HCT116 (cell line): ENCODE data around the gene DCDC2C. TPM values are rescaled to one million over a fixed set of nuclear protein-coding genes. Genes with fewer than 3 reads are reported as not detected.

Source experiments
- ATAC-seq: fragments of 200-7000 bp; cut with Tn5 transposase; 2 replicates; pipeline ENCODE4 v1.9.1; 2020; ENCODE audit warnings: mild to moderate bottlenecking, moderate library complexity
- Bru-seq: library from RNA; stranded (reverse); fragments of 400-500 nt; gene quantifications from one replicate; lab custom pipeline; 2021; lab: Mats Ljungman, UMichigan
- BruChase-seq, 2 experiments: library from RNA; stranded (reverse); fragments of 400-500 nt; gene quantifications; one replicate each; lab custom pipeline; 2021; lab: Mats Ljungman, UMichigan
- BruUV-seq: library from RNA; stranded (reverse); fragments of 400-500 nt; replicated peaks from 2 replicates; lab custom pipeline; 2021; lab: Mats Ljungman, UMichigan
- CTCF ChIA-PET: fragments of 300-600 bp; sonication (Branson Sonifier 250); formaldehyde crosslinking; loops from one replicate; lab custom pipeline; 2021; ENCODE audit warnings: antibody characterized with exemption; lab: Charles Lee
- POLR2A ChIA-PET: fragments of 300-600, 350-600 bp; sonication (Branson Sonifier 250); formaldehyde crosslinking; loops from one replicate; lab custom pipeline; 2021; ENCODE audit warnings: antibody characterized with exemption; lab: Charles Lee
- RAD21 ChIA-PET, 2 experiments: fragments of 300-600 bp; sonication (Branson Sonifier 250); formaldehyde crosslinking; loops; one replicate each; lab custom pipeline; 2023; ENCODE audit warnings: low total read pairs in 2 of 2; ENCODE audit not compliant: uncharacterized antibody in 2 of 2, unreplicated experiment in 2 of 2, low non-redundant PET in 1 of 2; lab: Charles Lee
- DNase-seq: peaks from one replicate; pipeline ENCODE4 v3.0.0-alpha.2; 2010; ENCODE audit warnings: low read depth, low spot score
- H2AFZ ChIP-seq: fragments of 200-600 bp; shearing (Covaris generic), sonication (generic); 2 replicates; pipeline ENCODE4 v1.6.1; 2017; ENCODE audit warnings: low read depth, mixed run types, mixed read lengths, antibody characterized with exemption, low read length; ENCODE audit not compliant: poor library complexity, severe bottlenecking
- H3K27ac ChIP-seq: 2 replicates; pipeline ENCODE4 v1.5.1; 2012; ENCODE audit warnings: low read depth, low read length
- H3K27me3 ChIP-seq: fragments of 200-600 bp; sonication (generic); 2 replicates; pipeline ENCODE4 v1.6.1; 2016; ENCODE audit warnings: mixed run types, low read length, mixed read lengths; ENCODE audit not compliant: insufficient read depth
- H3K36me3 ChIP-seq, 2 experiments: fragments of 200-500 bp in 1 of 2; fragments of 200-600 bp in 1 of 2; sonication (Bioruptor generic) in 1 of 2; sonication (generic) in 1 of 2; 2 replicates each; pipeline versions ENCODE4 v1.5.1 to v1.6.1; 2014 to 2016; ENCODE audit warnings: low read length in 2 of 2, inconsistent platforms in 1 of 2, mixed read lengths in 1 of 2, mixed run types in 1 of 2; ENCODE audit not compliant: insufficient read depth in 2 of 2, control insufficient read depth in 1 of 2
- H3K4me1 ChIP-seq, 2 experiments: fragments of 200-600 bp in 1 of 2; sonication (generic) in 1 of 2; 2 replicates each; pipeline versions ENCODE4 v1.5.1 to v1.6.1; 2012 to 2017; ENCODE audit warnings: low read length in 2 of 2, inconsistent platforms in 1 of 2, mild to moderate bottlenecking in 1 of 2, mixed read lengths in 1 of 2, mixed run types in 1 of 2, moderate library complexity in 1 of 2; ENCODE audit not compliant: insufficient read depth in 2 of 2, control insufficient read depth in 1 of 2
- H3K4me2 ChIP-seq: fragments of 200-600 bp; sonication (generic); 2 replicates; pipeline ENCODE4 v1.6.1; 2017; ENCODE audit warnings: mixed run types, low read length, mixed read lengths
- H3K4me3 ChIP-seq, 2 experiments: fragments of 200-600 bp in 1 of 2; sonication (generic) in 1 of 2; replicated peaks in 1 of 2; 2 replicates each; pipeline ENCODE4 v1.5.1; 2011 to 2016; ENCODE audit warnings: low read length in 2 of 2, control low read depth in 1 of 2, low read depth in 1 of 2, mild to moderate bottlenecking in 1 of 2, mixed read lengths in 1 of 2, mixed run types in 1 of 2
- H3K79me2 ChIP-seq: fragments of 200-600 bp; sonication (generic); 2 replicates; pipeline ENCODE4 v1.6.1; 2017; ENCODE audit warnings: mild to moderate bottlenecking, mixed run types, low read length, moderate library complexity, mixed read lengths; ENCODE audit not compliant: insufficient read depth
- H3K9ac ChIP-seq: fragments of 200-600 bp; sonication (generic); 2 replicates; pipeline ENCODE4 v1.6.1; 2016; ENCODE audit warnings: low read length, mixed read lengths
- H3K9me2 ChIP-seq: fragments of 200-600 bp; sonication (generic), shearing (Covaris generic); 2 replicates; pipeline ENCODE4 v1.6.1; 2017; ENCODE audit warnings: mixed run types, mild to moderate bottlenecking, moderate library complexity; ENCODE audit not compliant: insufficient read depth
- H3K9me3 ChIP-seq, 2 experiments: fragments of 200-500 bp in 1 of 2; fragments of 200-600 bp in 1 of 2; sonication (Bioruptor generic) in 1 of 2; sonication (generic) in 1 of 2; 2 replicates each; pipeline ENCODE4 v1.6.1; 2014 to 2017; ENCODE audit warnings: low read length in 2 of 2, mixed read lengths in 2 of 2, inconsistent platforms in 1 of 2, low read depth in 1 of 2, mild to moderate bottlenecking in 1 of 2, mixed run types in 1 of 2, moderate library complexity in 1 of 2; ENCODE audit not compliant: control insufficient read depth in 1 of 2, insufficient read depth in 1 of 2
- H4K20me1 ChIP-seq: fragments of 200-600 bp; sonication (generic), shearing (Covaris generic); 2 replicates; pipeline ENCODE4 v1.6.1; 2017; ENCODE audit warnings: mixed run types, mild to moderate bottlenecking, moderate library complexity; ENCODE audit not compliant: insufficient read depth
- CBX3 ChIP-seq: IDR thresholded peaks from 2 replicates; pipeline ENCODE4 v1.6.1; 2012; ENCODE audit warnings: low read depth
- CEBPB ChIP-seq: IDR thresholded peaks from 2 replicates; pipeline ENCODE4 v1.6.1; 2012; ENCODE audit warnings: low read depth
- EGR1 ChIP-seq: IDR thresholded peaks from 2 replicates; pipeline ENCODE4 v1.6.1; 2012; ENCODE audit warnings: low read depth
- ELF1 ChIP-seq: IDR thresholded peaks from 2 replicates; pipeline ENCODE4 v1.6.1; 2012; ENCODE audit warnings: low read depth, borderline replicate concordance
- EZH2 ChIP-seq: fragments of 200-600 bp; sonication (generic); IDR thresholded peaks from 2 replicates; pipeline ENCODE4 v1.6.1; 2017; ENCODE audit warnings: antibody characterized with exemption, mixed run types
- EZH2phosphoT487 ChIP-seq: fragments of 200-600 bp; IDR thresholded peaks from 2 replicates; pipeline ENCODE4 v1.6.1; 2018; ENCODE audit warnings: antibody characterized with exemption, borderline replicate concordance
- FOSL1 ChIP-seq: IDR thresholded peaks from 2 replicates; pipeline ENCODE4 v1.6.1; 2012; ENCODE audit warnings: low read depth
- JUND ChIP-seq: IDR thresholded peaks from 2 replicates; pipeline ENCODE4 v1.6.1; 2012
- POLR2A ChIP-seq: IDR thresholded peaks from 2 replicates; pipeline ENCODE4 v1.7.0; 2011; ENCODE audit warnings: borderline replicate concordance; ENCODE audit not compliant: insufficient read depth, insufficient read length; ENCODE audit errors: extremely low read depth
- POLR2AphosphoS5 ChIP-seq: IDR thresholded peaks from 2 replicates; pipeline ENCODE4 v1.6.1; 2011; ENCODE audit warnings: mild to moderate bottlenecking, low read depth, low read length, moderate library complexity
- RAD21 ChIP-seq: IDR thresholded peaks from 2 replicates; pipeline ENCODE4 v1.6.1; 2012; ENCODE audit warnings: low read depth, mild to moderate bottlenecking
- SIN3A ChIP-seq: IDR thresholded peaks from 2 replicates; pipeline ENCODE4 v1.6.1; 2012; ENCODE audit warnings: low read depth
- SP1 ChIP-seq: IDR thresholded peaks from 2 replicates; pipeline ENCODE4 v1.6.1; 2012; ENCODE audit warnings: low read depth
- SRF ChIP-seq: IDR thresholded peaks from 2 replicates; pipeline ENCODE4 v1.6.1; 2012; ENCODE audit warnings: low read depth
- TCF7L2 ChIP-seq: IDR thresholded peaks from 2 replicates; pipeline ENCODE4 v1.7.0; 2011; ENCODE audit warnings: borderline replicate concordance, inconsistent platforms; ENCODE audit not compliant: insufficient read depth, insufficient read length; ENCODE audit errors: extremely low read depth
- YY1 ChIP-seq: IDR thresholded peaks from 2 replicates; pipeline ENCODE4 v1.6.1; 2011; ENCODE audit warnings: low read length, low read depth, moderate library complexity, mild to moderate bottlenecking; ENCODE audit not compliant: insufficient replicate concordance; ENCODE audit errors: extremely low read depth
- ZNF274 ChIP-seq: fragments of 200-500 bp; sonication (Bioruptor generic); IDR thresholded peaks from 2 replicates; pipeline ENCODE4 v1.6.1; 2014; ENCODE audit warnings: mild to moderate bottlenecking, low read depth, low read length, inconsistent platforms
- intact Hi-C: fragments of 100-400 bp; cut with micrococcal nuclease; formaldehyde crosslinking; loops from 2 replicates; pipeline ENCODE4 v1.10.0; 2022
- long read RNA-seq: library from polyadenylated mRNA; unstranded; transcript quantifications from one replicate; pipeline ENCODE4 v2.0.0, GENCODE V29; 2021; ENCODE audit not compliant: unreplicated experiment
- polyA plus RNA-seq: library from polyadenylated mRNA; unstranded; fragments of >200 nt; gene quantifications from 2 replicates; pipeline ENCODE4 v1.2.1, GENCODE V29; 2012; ENCODE audit warnings: missing spikeins
- total RNA-seq: library from RNA; stranded (reverse); gene quantifications from one replicate; pipeline ENCODE4 v1.2.1, GENCODE V29; 2021; ENCODE audit not compliant: unreplicated experiment
- TF ChIP-seq, protein P1 (sequence below), 3 experiments: fragments of 200-600 bp in 1 of 3; sonication (generic) in 1 of 3; IDR thresholded peaks in 2 of 3; conservative IDR thresholded peaks in 1 of 3; 2 replicates each; pipeline ENCODE4 v1.5.1; 2012 to 2017; ENCODE audit warnings: low read depth in 2 of 3, low read length in 2 of 3, antibody characterized with exemption in 1 of 3, borderline replicate concordance in 1 of 3, control low read depth in 1 of 3, mild to moderate bottlenecking in 1 of 3, mixed read lengths in 1 of 3, mixed run types in 1 of 3, moderate library complexity in 1 of 3; ENCODE audit not compliant: insufficient read depth in 1 of 3
- TF ChIP-seq, protein P2 (sequence below): IDR thresholded peaks from 2 replicates; pipeline ENCODE4 v1.6.1; 2012
- TF ChIP-seq, protein P3 (sequence below): IDR thresholded peaks from 2 replicates; pipeline ENCODE4 v1.6.1; 2012; ENCODE audit warnings: low read depth

The DCDC2C gene, protein sequence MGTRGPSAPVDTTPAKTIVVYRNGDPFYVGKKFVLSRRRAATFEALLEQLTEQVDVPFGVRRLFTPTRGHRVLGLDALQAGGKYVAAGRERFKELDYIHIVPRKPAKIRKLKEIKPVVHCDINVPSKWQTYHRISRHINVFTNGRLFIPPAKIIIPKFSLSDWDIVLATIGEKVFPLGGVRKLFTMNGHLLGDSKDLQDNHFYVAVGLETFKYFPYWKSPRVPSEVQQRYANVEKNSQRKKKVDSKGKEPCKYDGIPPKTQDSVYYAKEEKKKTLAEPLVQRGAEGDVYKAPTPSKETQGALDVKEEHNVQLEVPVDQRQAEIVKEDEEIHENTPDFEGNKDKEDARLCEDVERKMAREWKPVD
- total RNA-seq: not detected
- polyA plus RNA-seq: not detected in 2 replicates
- Bru-seq, nascent RNA: percentile 4 among the genes with signal in this experiment
- percentile 9 among the genes with signal in this experiment for BruChase-seq, experiment 1, labeled RNA remaining after a 6-hour chase
- percentile 4 among the genes with signal in this experiment for BruChase-seq, experiment 2, labeled RNA remaining after a 2-hour chase
- long read RNA-seq: 0 reads

DNA sequence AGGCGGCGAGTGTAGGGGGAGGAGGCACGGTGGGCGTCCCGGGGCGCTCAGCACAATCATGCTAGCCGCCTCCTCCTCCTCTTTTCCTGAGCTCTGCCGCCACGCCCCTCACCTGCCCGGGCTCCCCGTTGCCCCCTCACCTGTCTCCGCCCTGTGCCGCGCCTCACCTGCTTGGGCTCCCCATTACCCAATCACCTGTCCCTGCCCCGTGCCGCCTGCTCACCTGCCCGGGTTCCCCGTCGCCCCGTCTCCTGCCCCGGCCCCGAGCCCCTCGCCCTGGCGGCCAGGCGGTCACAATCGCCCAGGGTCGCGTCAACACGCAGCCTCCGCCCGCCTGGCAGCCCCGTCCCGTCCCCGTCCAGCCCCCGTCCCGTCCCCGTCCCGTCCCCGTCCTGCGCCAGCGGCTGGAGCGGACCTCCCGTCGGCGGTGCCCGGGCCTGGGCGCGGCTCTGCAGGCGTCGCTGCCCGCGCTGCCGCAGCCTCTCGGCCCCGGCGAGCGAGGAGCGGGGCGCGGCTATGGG lies at the start of gene DCDC2C:
Gene DCDC2C (plus strand): TSS at position 340 of the 521 bp plus-strand sequence. CDS start 177 bp downstream, at position 517.
- Histone ChIP-seq H3K27ac (no peak within 1 kb of the TSS), H3K36me3 (no peaks in the 10 kb centered on the region), H3K9me2 (no peaks in the 10 kb centered on the region), H3K4me2 (no peak within 1 kb of the TSS), H3K4me1 (no peaks in the 10 kb centered on the region), H2AFZ (no peak within 1 kb of the TSS), H3K79me2 (no peaks in the 10 kb centered on the region), H3K4me3 (no peak within 1 kb of the TSS), H3K9ac (no peak within 1 kb of the TSS), H3K9me3 (no peaks in the 10 kb centered on the region), H4K20me1 (no peaks in the 10 kb centered on the region), H3K27me3 (peaks cover 11% of the 10 kb centered on the region)
- BruUV-seq: no TSS peak
- TF ChIP-seq JUND (no peak), SIN3A (no peak), FOSL1 (no peak), RAD21 (no peak), POLR2AphosphoS5 (no peak), CEBPB (no peak), TCF7L2 (no peak), CBX3 (no peak), ELF1 (no peak), SP1 (no peak), ZNF274 (no peak), EZH2phosphoT487 (no peak), EGR1 (no peak), POLR2A (no peak), SRF (no peak), EZH2 (no peak), YY1 (no peak)
- TF ChIP-seq, protein P1, sequence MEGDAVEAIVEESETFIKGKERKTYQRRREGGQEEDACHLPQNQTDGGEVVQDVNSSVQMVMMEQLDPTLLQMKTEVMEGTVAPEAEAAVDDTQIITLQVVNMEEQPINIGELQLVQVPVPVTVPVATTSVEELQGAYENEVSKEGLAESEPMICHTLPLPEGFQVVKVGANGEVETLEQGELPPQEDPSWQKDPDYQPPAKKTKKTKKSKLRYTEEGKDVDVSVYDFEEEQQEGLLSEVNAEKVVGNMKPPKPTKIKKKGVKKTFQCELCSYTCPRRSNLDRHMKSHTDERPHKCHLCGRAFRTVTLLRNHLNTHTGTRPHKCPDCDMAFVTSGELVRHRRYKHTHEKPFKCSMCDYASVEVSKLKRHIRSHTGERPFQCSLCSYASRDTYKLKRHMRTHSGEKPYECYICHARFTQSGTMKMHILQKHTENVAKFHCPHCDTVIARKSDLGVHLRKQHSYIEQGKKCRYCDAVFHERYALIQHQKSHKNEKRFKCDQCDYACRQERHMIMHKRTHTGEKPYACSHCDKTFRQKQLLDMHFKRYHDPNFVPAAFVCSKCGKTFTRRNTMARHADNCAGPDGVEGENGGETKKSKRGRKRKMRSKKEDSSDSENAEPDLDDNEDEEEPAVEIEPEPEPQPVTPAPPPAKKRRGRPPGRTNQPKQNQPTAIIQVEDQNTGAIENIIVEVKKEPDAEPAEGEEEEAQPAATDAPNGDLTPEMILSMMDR (IDR thresholded peaks at IDR 0.05 in 2 of 3, conservative IDR thresholded peaks at IDR 0.05 in 1 of 3; ENCODE audit: borderline replicate concordance in 1 of 3, insufficient read depth in 1 of 3, low read depth in 2 of 3, low read length in 2 of 3): no peak
- TF ChIP-seq, protein P2, sequence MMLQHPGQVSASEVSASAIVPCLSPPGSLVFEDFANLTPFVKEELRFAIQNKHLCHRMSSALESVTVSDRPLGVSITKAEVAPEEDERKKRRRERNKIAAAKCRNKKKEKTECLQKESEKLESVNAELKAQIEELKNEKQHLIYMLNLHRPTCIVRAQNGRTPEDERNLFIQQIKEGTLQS: no peak
- TF ChIP-seq, protein P3, sequence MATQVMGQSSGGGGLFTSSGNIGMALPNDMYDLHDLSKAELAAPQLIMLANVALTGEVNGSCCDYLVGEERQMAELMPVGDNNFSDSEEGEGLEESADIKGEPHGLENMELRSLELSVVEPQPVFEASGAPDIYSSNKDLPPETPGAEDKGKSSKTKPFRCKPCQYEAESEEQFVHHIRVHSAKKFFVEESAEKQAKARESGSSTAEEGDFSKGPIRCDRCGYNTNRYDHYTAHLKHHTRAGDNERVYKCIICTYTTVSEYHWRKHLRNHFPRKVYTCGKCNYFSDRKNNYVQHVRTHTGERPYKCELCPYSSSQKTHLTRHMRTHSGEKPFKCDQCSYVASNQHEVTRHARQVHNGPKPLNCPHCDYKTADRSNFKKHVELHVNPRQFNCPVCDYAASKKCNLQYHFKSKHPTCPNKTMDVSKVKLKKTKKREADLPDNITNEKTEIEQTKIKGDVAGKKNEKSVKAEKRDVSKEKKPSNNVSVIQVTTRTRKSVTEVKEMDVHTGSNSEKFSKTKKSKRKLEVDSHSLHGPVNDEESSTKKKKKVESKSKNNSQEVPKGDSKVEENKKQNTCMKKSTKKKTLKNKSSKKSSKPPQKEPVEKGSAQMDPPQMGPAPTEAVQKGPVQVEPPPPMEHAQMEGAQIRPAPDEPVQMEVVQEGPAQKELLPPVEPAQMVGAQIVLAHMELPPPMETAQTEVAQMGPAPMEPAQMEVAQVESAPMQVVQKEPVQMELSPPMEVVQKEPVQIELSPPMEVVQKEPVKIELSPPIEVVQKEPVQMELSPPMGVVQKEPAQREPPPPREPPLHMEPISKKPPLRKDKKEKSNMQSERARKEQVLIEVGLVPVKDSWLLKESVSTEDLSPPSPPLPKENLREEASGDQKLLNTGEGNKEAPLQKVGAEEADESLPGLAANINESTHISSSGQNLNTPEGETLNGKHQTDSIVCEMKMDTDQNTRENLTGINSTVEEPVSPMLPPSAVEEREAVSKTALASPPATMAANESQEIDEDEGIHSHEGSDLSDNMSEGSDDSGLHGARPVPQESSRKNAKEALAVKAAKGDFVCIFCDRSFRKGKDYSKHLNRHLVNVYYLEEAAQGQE: no peak
- ChIA-PET POLR2A (no interaction called here), CTCF (no interaction called here), RAD21 (no interaction called here)
- DNase-seq (no peak), ATAC-seq (0 out of 2 replicates have a peak, but pooled peaks have one; percentile 9)
- intact Hi-C loops: no loop called here
